Sciatic nerve (tissue), 2 donors: ENCODE data around the gene C20orf144. TPM values are rescaled to one million over a fixed set of nuclear protein-coding genes. Genes with fewer than 3 reads are reported as not detected.
A peak's percentile ranks its signal among the peaks of the same experiment; 100 is the strongest.

Experiments
- ATAC-seq: fragments of 200-7000 bp; cut with Tn5 transposase; one replicate; pipeline ENCODE4 v1.9.1; 2020; ENCODE audit warnings: mild to moderate bottlenecking, moderate library complexity
- DNase-seq: peaks from one replicate; pipeline ENCODE4 v3.0.0-alpha.2; 2020; ENCODE audit warnings: low spot score
- intact Hi-C: fragments of 100-400 bp; cut with DNase I; formaldehyde crosslinking; loops from one replicate; pipeline ENCODE4 v1.14.2; 2022
- total RNA-seq: library from RNA; stranded (reverse); fragmentation: NEBNext Ultra II Directional; extraction: Animal tissue kit (Norgen Biotek cat#: 25700); gene quantifications from one replicate; pipeline ENCODE4 v1.2.1, GENCODE V29; 2021
- donor health status: DM: no; HTN: no; CAD: no.
- donor health status: DM: no; HTN: no; CAD: no.

Gene C20orf144
- total RNA-seq, 1 donor from 2014 or later = not detected

GRCh38 chr20:33660685-33661058 is 1.5 kb upstream of the C20orf144 start:
- DNase-seq (no peak), ATAC-seq (no peak)
- intact Hi-C loops = loop anchor here (10.0 kb wide), 1 partner anchor 206 kb away; no protein-coding TSS in a partner anchor

GRCh38 chr20:33663161-33664084 is 1.3 kb downstream of the C20orf144 start:
- intact Hi-C loops = loop anchor here (10.0 kb wide), 1 partner anchor 209 kb away; no protein-coding TSS in a partner anchor
- DNase-seq (peak; percentile 90), ATAC-seq (peak; percentile 61)

- ATAC-seq (no peak), DNase-seq (no peak)
- intact Hi-C loops = loop anchor here (10.0 kb wide), 1 partner anchor 209 kb away; no protein-coding TSS in a partner anchor
These were observed 2.1 kb downstream of the C20orf144 start for GRCh38 chr20:33664085-33664761.

GRCh38 chr20:33664762-33665144 is 2.6 kb downstream of the C20orf144 start:
- ATAC-seq (no peak), DNase-seq (no peak)
- intact Hi-C loops = loop anchor here (10.0 kb wide), 1 partner anchor 210 kb away; no protein-coding TSS in a partner anchor

GRCh38 chr20:33666293-33667244 is 4.4 kb downstream of the C20orf144 start, which contains the start of gene ACTL10:
TSS of gene ACTL10 (plus strand) at chr20:33666943. CDS start at chr20:33667498, 555 bp downstream.
- intact Hi-C loops = loop anchor here (10.0 kb wide), 1 partner anchor 212 kb away; no protein-coding TSS in a partner anchor
- peak; percentile 90 for ATAC-seq

GRCh38 chr20:33667245-33667675 is 5.1 kb downstream of the C20orf144 start:
- no peak for DNase-seq

More at GRCh38 chr20:33666293-33667244, 4.4 kb downstream of the C20orf144 start, which contains the start of gene ACTL10:
- peak; percentile 99 for DNase-seq

GRCh38 chr20:33667676-33668465 is 5.7 kb downstream of the C20orf144 start:
- DNase-seq (peak; percentile 89), ATAC-seq (peak; percentile 68)
- intact Hi-C loops = loop anchor here (10.0 kb wide), 1 partner anchor 213 kb away; no protein-coding TSS in a partner anchor

More at GRCh38 chr20:33667245-33667675, 5.1 kb downstream of the C20orf144 start:
- intact Hi-C loops = loop anchor here (10.0 kb wide), 1 partner anchor 212 kb away; no protein-coding TSS in a partner anchor
- peak; percentile 2 for ATAC-seq

GRCh38 chr20:33668466-33669155 is 6.5 kb downstream of the C20orf144 start:
- no peak for ATAC-seq
- intact Hi-C loops = loop anchor here (10.0 kb wide), 1 partner anchor 214 kb away; no protein-coding TSS in a partner anchor
- DNase-seq = no peak

GRCh38 chr20:33669224-33669623 is 7.1 kb downstream of the C20orf144 start:
- intact Hi-C loops = loop anchor here (10.0 kb wide), 1 partner anchor 214 kb away; no protein-coding TSS in a partner anchor
- DNase-seq (no peak), ATAC-seq (no peak)

GRCh38 chr20:33669873-33670640 is 7.9 kb downstream of the C20orf144 start:
- no peak for DNase-seq
- ATAC-seq = no peak
- intact Hi-C loops = loop anchor here (10.0 kb wide), 1 partner anchor 215 kb away; no protein-coding TSS in a partner anchor

- no peak for DNase-seq
- intact Hi-C loops = no loop called here
- no peak for ATAC-seq
These were observed 8.8 kb downstream of the C20orf144 start for GRCh38 chr20:33670715-33671499.

GRCh38 chr20:33671573-33672288 is 9.6 kb downstream of the C20orf144 start:
- intact Hi-C loops = no loop called here
- no peak for ATAC-seq

GRCh38 chr20:33672426-33673113 is 10.4 kb downstream of the C20orf144 start:
- no peak for ATAC-seq
- intact Hi-C loops = no loop called here
- no peak for DNase-seq

More at GRCh38 chr20:33671573-33672288, 9.6 kb downstream of the C20orf144 start:
- DNase-seq = no peak

- DNase-seq (no peak), ATAC-seq (no peak)
- intact Hi-C loops = no loop called here
These were observed 10.9 kb downstream of the C20orf144 start for GRCh38 chr20:33673114-33673409.
